ENCODE data around the gene PHLPP1. TPM values are rescaled to one million over a fixed set of nuclear protein-coding genes. Genes with fewer than 3 reads are reported as not detected.

The PHLPP1 gene
- total RNA-seq, 1 experiment from 2014 or later = 39.9 TPM

GRCh38 chr18:62792016-62792415 lies 76.7 kb downstream of the PHLPP1 start:
- no peak overlapping the region for H3K27ac ChIP-seq (ENCODE audit: insufficient read length, low read depth, low read length)
- no peaks in the 10 kb centered on the region for H3K27me3 Mint-ChIP-seq (ENCODE audit: low read depth)
- no peak overlapping the region for H3K4me2 ChIP-seq (ENCODE audit: insufficient read depth, insufficient read length, low read length)
- no peak for TF ChIP-seq CTCF (conservative IDR thresholded peaks at IDR 0.05)
- H3K79me1 ChIP-seq (ENCODE audit: insufficient read depth, low read depth, low read length, poor library complexity, severe bottlenecking) = peaks cover 4% of the 10 kb centered on the region
- no peak overlapping the region for H3K4ac ChIP-seq (ENCODE audit: low read depth, low read length)
- H3K4me1 ChIP-seq (ENCODE audit: insufficient read depth, low read length) = peaks cover 27% of the 10 kb centered on the region
- H2BK15ac ChIP-seq (ENCODE audit: low read depth, low read length) = no peak overlapping the region
- H3K27ac Mint-ChIP-seq = peak overlapping the region; percentile 3 to 80 (median 32); a peak in 1 of 7 replicates
- H3K9me3 ChIP-seq (ENCODE audit: control insufficient read depth, low read depth, low read length) = no peaks in the 10 kb centered on the region
- no peak overlapping the region for H3K23ac ChIP-seq (ENCODE audit: insufficient read length, low read depth, low read length)
- H3K14ac ChIP-seq (ENCODE audit: insufficient read depth, low read length) = no peak overlapping the region
- H2AK5ac ChIP-seq (ENCODE audit: insufficient read length, low read length) = no peak overlapping the region
- no peaks in the 10 kb centered on the region; a peak in 1 of 7 replicates for H3K36me3 Mint-ChIP-seq (ENCODE audit: insufficient read depth in 1 of 3, low read depth in 3 of 3)
- H4K20me1 ChIP-seq (ENCODE audit: control insufficient read depth, insufficient read depth, insufficient read length) = peaks cover 3% of the 10 kb centered on the region
- H2BK20ac ChIP-seq (ENCODE audit: low read depth, low read length, poor library complexity, severe bottlenecking) = no peak overlapping the region
- no peak overlapping the region for H2AFZ ChIP-seq (ENCODE audit: low read length)
- no peak overlapping the region for H2BK5ac ChIP-seq (ENCODE audit: insufficient read length, low read length)
- no peak overlapping the region for H3K4me3 Mint-ChIP-seq
- peaks cover 85% of the 10 kb centered on the region in 2 experiments for H3K4me1 Mint-ChIP-seq
- no CpG with 5 or more reads among the region's 1 CpG for WGBS (ENCODE audit: extremely low coverage, insufficient read length, low lambda C conversion rate)
- no peak overlapping the region for H3K18ac ChIP-seq (ENCODE audit: insufficient read length, low read depth, low read length)
- no peak overlapping the region for H2BK120ac ChIP-seq (ENCODE audit: low read depth, low read length, poor library complexity, severe bottlenecking)
- no peak overlapping the region for H3K56ac ChIP-seq (ENCODE audit: insufficient read length, low read depth, low read length)
- no peak overlapping the region for H4K91ac ChIP-seq (ENCODE audit: insufficient read length, low read depth, low read length)
- no peaks in the 10 kb centered on the region for H3K27me3 ChIP-seq (ENCODE audit: insufficient read depth, low read length)
- H3T11ph ChIP-seq (ENCODE audit: low read length) = no peak overlapping the region
- H4K5ac ChIP-seq (ENCODE audit: insufficient read length, low read depth, low read length) = no peak overlapping the region
- no peaks in the 10 kb centered on the region for H3K23me2 ChIP-seq (ENCODE audit: insufficient read length, low read depth, low read length, poor library complexity, severe bottlenecking)
- no peak overlapping the region for H3K9ac ChIP-seq (ENCODE audit: extremely low read depth, insufficient read length, low read length)
- H3K79me2 ChIP-seq (ENCODE audit: insufficient read depth, low read length) = peaks cover 44% of the 10 kb centered on the region; the same call in 1 of the 2 replicates
- H4K8ac ChIP-seq (replicated peaks; ENCODE audit: insufficient read length, low read depth, low read length) = no peak overlapping the region
- no peak for DNase-seq
- no peak overlapping the region for H2BK12ac ChIP-seq (ENCODE audit: insufficient read length, low read depth, low read length)
- no peaks in the 10 kb centered on the region for H3K9me3 Mint-ChIP-seq

All from H9 (cell line).